ENCODE data around the gene NNAT. TPM values are rescaled to one million over a fixed set of nuclear protein-coding genes. Genes with fewer than 3 reads are reported as not detected.

NNAT gene
- total and polyA plus RNA-seq, 2 of the 8 experiments (the other 6 are each of a cell fraction or from before 2014, with no cell fraction given): 66.8 to 175 TPM

- no peak for TF ChIP-seq CTCF (IDR thresholded peaks at IDR 0.05; ENCODE audit: control extremely low read depth in 1 of 3, insufficient read depth in 1 of 3, low read depth in 1 of 3, low read length in 3 of 3)
Measured at GRCh38 chr20:37544386-37544785, 23.3 kb downstream of the NNAT start (continued).
